Ectodermal cell (in vitro differentiated cells): Measurements from ENCODE around the gene PPP3CB.

Experiments
- H3K27ac ChIP-seq: 2 replicates; pipeline ENCODE4 v1.7.0; 2013; ENCODE audit warnings: mild to moderate bottlenecking, low read depth, low read length; ENCODE audit not compliant: insufficient read depth, poor library complexity, severe bottlenecking
- H3K27me3 ChIP-seq: 2 replicates; pipeline ENCODE4 v1.7.0; 2013; ENCODE audit warnings: mild to moderate bottlenecking, low read length; ENCODE audit not compliant: insufficient read depth, control insufficient read depth, poor library complexity, severe bottlenecking
- H3K36me3 ChIP-seq: one replicate; pipeline ENCODE4 v1.7.0; 2013; ENCODE audit warnings: low read length; ENCODE audit not compliant: control insufficient read depth, insufficient read depth
- H3K4me1 ChIP-seq: one replicate; pipeline ENCODE4 v1.7.0; 2013; ENCODE audit warnings: low read length; ENCODE audit not compliant: control insufficient read depth, insufficient read depth
- H3K4me3 ChIP-seq: 2 replicates; pipeline ENCODE4 v1.7.0; 2013; ENCODE audit warnings: low read depth, low read length, control low read depth; ENCODE audit not compliant: insufficient read depth
- H3K9me3 ChIP-seq: 2 replicates; pipeline ENCODE4 v1.7.0; 2013; ENCODE audit warnings: mild to moderate bottlenecking, low read length, moderate library complexity; ENCODE audit not compliant: control insufficient read depth
- WGBS, 2 experiments: methylation state at CpG; one replicate each; pipeline ENCODE4 v1.1.7; 2013; ENCODE audit warnings: missing lambda C conversion rate in 2 of 2; 5-methylcytosine and 5-hydroxymethylcytosine counted together

PPP3CB gene

GRCh38 chr10:73424478-73424877 lies 71.3 kb downstream of the PPP3CB start:
- Histone ChIP-seq H3K4me1 (no peaks in the 10 kb centered on the region), H3K36me3 (peaks cover 2% of the 10 kb centered on the region), H3K4me3 (no peak overlapping the region), H3K9me3 (no peaks in the 10 kb centered on the region), H3K27me3 (no peaks in the 10 kb centered on the region), H3K27ac (no peak overlapping the region)
- 95 to 99% methylated on average over 3 of the region's 3 CpGs for WGBS, 2 experiments

DNA sequence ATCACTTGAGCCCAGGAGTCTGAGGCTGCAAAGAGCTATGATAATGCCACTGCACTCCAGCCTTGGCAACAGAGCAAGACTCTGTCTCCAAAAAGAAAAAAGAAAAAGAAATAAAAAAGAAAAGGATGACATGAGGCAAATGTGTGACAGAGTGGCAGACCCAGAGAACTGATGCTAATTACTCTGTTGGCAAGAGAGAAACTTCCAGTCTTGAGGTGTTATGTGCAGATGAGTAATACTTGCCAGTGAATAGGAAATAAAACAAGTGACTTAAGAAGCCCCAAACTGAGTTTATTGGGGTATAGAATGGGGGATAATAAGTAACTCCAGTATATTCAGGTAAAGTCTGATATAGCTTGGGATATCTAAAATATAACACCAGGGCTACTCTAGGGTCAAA lies 72.5 kb downstream of the PPP3CB start:
- Histone ChIP-seq H3K4me3 (no peak overlapping the region), H3K4me1 (no peaks in the 10 kb centered on the region), H3K36me3 (peaks cover 2% of the 10 kb centered on the region), H3K27ac (no peak overlapping the region), H3K27me3 (no peaks in the 10 kb centered on the region), H3K9me3 (no peaks in the 10 kb centered on the region)

- H3K27me3 ChIP-seq, result peaks cover 9% of the 10 kb centered on the region
- WGBS, 2 experiments, result 91% methylated on average over 3 of the region's 3 CpGs
- no peak overlapping the region for H3K4me3 ChIP-seq
- no peaks in the 10 kb centered on the region for H3K36me3 ChIP-seq
- H3K4me1 ChIP-seq, result peaks cover 2% of the 10 kb centered on the region
- H3K9me3 ChIP-seq, result no peaks in the 10 kb centered on the region
- H3K27ac ChIP-seq, result no peak overlapping the region
Observed at GRCh38 chr10:73416571-73416970, 79.3 kb downstream of the PPP3CB start.

DNA sequence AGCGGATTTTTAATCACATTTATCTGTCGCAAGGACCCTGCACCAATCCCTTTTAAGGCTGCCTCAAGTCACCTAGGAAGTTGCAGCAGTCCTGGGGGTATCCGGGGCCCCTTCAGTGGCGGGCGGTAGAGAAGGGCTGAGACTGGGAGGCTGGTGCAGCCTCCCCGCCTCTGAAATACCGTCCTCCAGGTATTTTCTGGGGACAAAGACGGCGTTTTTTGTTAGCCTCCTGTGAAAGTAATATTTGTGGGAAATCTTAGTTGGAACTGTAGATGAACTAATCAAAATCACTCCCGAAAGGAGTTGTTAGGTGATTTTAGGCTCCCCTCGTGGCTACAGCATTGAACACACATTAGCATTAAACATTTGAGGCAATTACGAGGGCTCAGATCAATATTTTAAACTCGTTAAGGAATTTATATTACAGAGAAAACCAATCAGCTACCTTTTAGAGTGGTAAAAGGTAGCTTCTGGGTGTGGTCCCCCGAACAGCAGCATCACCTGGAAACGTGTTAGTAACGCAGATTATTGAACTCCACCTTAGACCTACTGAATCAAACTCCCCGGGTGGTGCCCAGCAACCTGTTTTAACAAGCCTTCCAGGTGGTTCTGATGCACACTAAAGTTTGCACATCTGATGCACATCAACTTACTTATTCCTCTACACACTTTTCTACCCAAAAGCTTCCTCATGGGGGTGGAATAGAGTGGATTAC lies 81.4 kb downstream of the PPP3CB start:
- no peaks in the 10 kb centered on the region for H3K9me3 ChIP-seq
- peak overlapping the region; percentile 76 for H3K4me3 ChIP-seq
- peaks cover 9% of the 10 kb centered on the region for H3K27me3 ChIP-seq
- 20% methylated on average over 13 to 17 of the region's 17 CpGs for WGBS, 2 experiments
- H3K27ac ChIP-seq, result no peak overlapping the region
- H3K36me3 ChIP-seq, result no peaks in the 10 kb centered on the region
- H3K4me1 ChIP-seq, result peaks cover 2% of the 10 kb centered on the region

- H3K27ac ChIP-seq, result peak within 1 kb of the TSS; percentile 52
- peaks cover 9% of the 10 kb centered on the region for H3K27me3 ChIP-seq
- WGBS, 2 experiments, result 0% methylated on average over 62 of the region's 62 CpGs
- no peaks in the 10 kb centered on the region for H3K36me3 ChIP-seq
- H3K9me3 ChIP-seq, result no peaks in the 10 kb centered on the region
- H3K4me3 ChIP-seq, result peak within 1 kb of the TSS; percentile 76
- H3K4me1 ChIP-seq, result peaks cover 2% of the 10 kb centered on the region
Observed at GRCh38 chr10:73413528-73414229, 82.1 kb downstream of the PPP3CB start, which contains the start of gene ANXA7. Gene ANXA7 (minus strand): TSS chr10:73414058. CDS start chr10:73400856, 13,202 bp downstream.

- no peak overlapping the region for H3K27ac ChIP-seq
- 10% methylated on average over 9 of the region's 9 CpGs for WGBS, 2 experiments
- H3K9me3 ChIP-seq, result no peaks in the 10 kb centered on the region
Observed at GRCh38 chr10:73413108-73413527, 82.7 kb downstream of the PPP3CB start.

GRCh38 chr10:73410897-73411296 lies 84.9 kb downstream of the PPP3CB start:
- Histone ChIP-seq H3K4me1 (peaks cover 2% of the 10 kb centered on the region), H3K27me3 (peaks cover 9% of the 10 kb centered on the region), H3K4me3 (no peak overlapping the region), H3K27ac (no peak overlapping the region), H3K9me3 (no peaks in the 10 kb centered on the region), H3K36me3 (no peaks in the 10 kb centered on the region)
- WGBS, 2 experiments, result 91 to 94% methylated on average over 1 of the region's 1 CpG

More at GRCh38 chr10:73413108-73413527, 82.7 kb downstream of the PPP3CB start:
- H3K4me1 ChIP-seq, result peaks cover 2% of the 10 kb centered on the region
- H3K27me3 ChIP-seq, result peaks cover 9% of the 10 kb centered on the region
- H3K36me3 ChIP-seq, result no peaks in the 10 kb centered on the region
- peak overlapping the region; percentile 76 for H3K4me3 ChIP-seq

DNA sequence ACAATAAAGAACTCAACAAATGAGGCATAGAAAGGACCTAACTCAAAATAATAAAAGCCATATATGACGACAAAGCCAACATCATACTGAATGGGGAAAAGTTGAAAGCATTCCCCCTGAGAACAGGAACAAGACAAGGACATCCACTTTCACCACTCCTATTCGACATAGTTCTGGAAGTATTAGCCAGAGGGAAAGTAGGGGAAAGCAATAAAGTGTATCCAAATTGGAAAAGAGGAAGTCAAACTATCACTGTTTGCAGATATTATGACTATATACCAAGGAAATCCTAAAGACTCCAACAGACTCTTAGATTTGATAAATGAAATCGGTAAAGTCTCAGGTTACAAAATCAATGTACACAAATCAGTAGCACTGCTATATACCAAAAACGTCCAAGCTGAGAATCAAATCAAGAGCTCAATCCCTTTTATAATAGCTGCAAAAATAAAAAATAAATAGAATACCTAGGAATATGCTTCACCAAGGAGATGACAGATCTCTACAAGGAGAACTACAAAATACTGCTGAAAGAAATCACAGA lies 86.8 kb downstream of the PPP3CB start:
- Histone ChIP-seq H3K27ac (no peak overlapping the region), H3K4me3 (no peak overlapping the region), H3K27me3 (no peaks in the 10 kb centered on the region), H3K9me3 (no peaks in the 10 kb centered on the region), H3K4me1 (peaks cover 2% of the 10 kb centered on the region), H3K36me3 (no peaks in the 10 kb centered on the region)
- 95% methylated on average over 3 of the region's 4 CpGs for WGBS, 2 experiments

- Histone ChIP-seq H3K4me3 (no peak overlapping the region), H3K27ac (no peak overlapping the region)
- 85 to 95% methylated on average over 5 of the region's 5 CpGs for WGBS, 2 experiments
Observed at GRCh38 chr10:73408061-73408460, 87.8 kb downstream of the PPP3CB start.

DNA sequence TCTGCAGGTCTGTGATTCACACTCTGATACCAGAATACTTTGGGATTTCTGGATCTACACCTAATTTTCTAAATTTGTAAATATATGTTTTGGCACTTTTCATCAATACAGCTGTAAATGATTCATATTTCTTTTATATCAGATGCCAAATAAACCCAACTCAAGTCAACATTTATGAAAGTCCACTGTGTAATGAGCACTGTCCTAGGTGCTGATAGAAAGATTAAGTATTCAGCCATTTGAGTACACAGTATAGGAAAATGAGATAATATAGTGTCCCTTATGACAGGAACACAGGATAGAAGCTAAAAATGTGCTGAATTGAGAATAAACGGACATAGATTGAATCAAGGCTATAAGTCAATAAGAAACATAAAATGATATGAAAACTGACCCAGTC lies 88.3 kb downstream of the PPP3CB start:
- no peak overlapping the region for H3K4me3 ChIP-seq
- no peaks in the 10 kb centered on the region for H3K4me1 ChIP-seq
- H3K9me3 ChIP-seq, result no peaks in the 10 kb centered on the region
- H3K36me3 ChIP-seq, result no peaks in the 10 kb centered on the region
- WGBS, 2 experiments, result 100% methylated on average over 1 of the region's 1 CpG
- no peak overlapping the region for H3K27ac ChIP-seq
- no peaks in the 10 kb centered on the region for H3K27me3 ChIP-seq

More at GRCh38 chr10:73408061-73408460, 87.8 kb downstream of the PPP3CB start:
- Histone ChIP-seq H3K9me3 (no peaks in the 10 kb centered on the region), H3K4me1 (peaks cover 2% of the 10 kb centered on the region), H3K27me3 (no peaks in the 10 kb centered on the region), H3K36me3 (no peaks in the 10 kb centered on the region)
